VCaP (cell line): ENCODE data around the gene PPIL6.
A peak's percentile ranks its signal among the peaks of the same experiment; 100 is the strongest.

Experiments
- H3K27ac ChIP-seq: fragments of 450-650 bp; 2 replicates; pipeline ENCODE4 v1.5.1; 2017
- CTCF ChIP-seq: fragments of 450-650 bp; conservative IDR thresholded peaks from 2 replicates; pipeline ENCODE4 v1.5.1; 2017; ENCODE audit warnings: mild to moderate bottlenecking, moderate library complexity

PPIL6 gene

GRCh38 chr6:109436041-109436440 lies 4.4 kb downstream of the PPIL6 start:
- no peak for TF ChIP-seq CTCF
- H3K27ac ChIP-seq: no peak overlapping the region

- H3K27ac ChIP-seq: no peak overlapping the region
- no peak for TF ChIP-seq CTCF
Observed at GRCh38 chr6:109434456-109434855, 6.0 kb downstream of the PPIL6 start.

GRCh38 chr6:109429496-109429895 lies 10.9 kb downstream of the PPIL6 start:
- peak overlapping the region; percentile 83 for H3K27ac ChIP-seq

DNA sequence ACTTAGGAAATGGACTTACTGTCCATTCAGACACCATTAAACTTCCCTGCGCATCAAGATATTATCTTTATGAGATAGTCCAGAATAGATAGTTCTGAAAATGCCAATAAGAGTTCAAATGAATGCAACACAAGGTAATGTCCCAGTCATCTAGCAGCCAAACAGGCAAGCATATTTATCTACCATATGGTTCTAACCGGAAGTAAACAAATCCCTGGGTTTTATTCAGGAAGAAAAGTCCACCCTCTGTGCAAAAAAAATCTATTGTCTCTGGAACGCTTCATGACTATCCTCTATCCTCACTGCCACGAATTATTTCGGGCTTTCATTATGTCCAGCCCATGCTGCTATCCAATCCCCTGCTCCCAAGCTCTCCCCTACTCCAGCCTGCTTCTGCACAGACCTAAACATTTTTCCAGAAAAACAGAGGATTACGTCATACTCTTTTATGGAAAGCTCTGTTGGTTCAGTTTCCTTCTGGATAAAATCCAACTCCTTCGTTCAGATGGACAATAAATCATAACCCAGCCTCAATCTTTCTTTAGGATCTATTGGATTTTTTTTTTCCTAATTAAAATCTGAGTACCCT lies 11.4 kb downstream of the PPIL6 start:
- no peak for TF ChIP-seq CTCF
- H3K27ac ChIP-seq: peak overlapping the region; percentile 83

More at GRCh38 chr6:109429496-109429895, 10.9 kb downstream of the PPIL6 start:
- TF ChIP-seq CTCF: no peak

GRCh38 chr6:109424946-109425345 lies 15.5 kb downstream of the PPIL6 start:
- no peak for TF ChIP-seq CTCF
- no peak overlapping the region for H3K27ac ChIP-seq

DNA sequence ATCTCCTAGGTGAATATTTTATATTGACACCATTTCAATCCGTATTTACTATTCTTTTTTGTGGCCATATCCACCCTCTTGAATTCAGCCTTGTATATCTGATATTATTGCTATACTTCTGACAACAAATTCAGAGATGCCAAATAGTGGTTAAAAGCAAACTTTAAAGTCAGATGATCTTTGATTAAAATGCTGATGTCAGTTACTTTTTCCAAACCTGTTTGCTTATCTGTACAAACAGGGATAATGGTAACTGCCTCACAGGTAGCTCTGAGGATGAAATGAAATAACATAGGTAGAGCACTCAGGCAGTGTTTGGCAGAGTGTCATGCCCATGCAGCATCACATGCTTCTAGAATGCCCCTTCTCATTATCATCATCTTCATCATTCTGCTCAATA lies 19.2 kb downstream of the PPIL6 start:
- no peak for TF ChIP-seq CTCF
- H3K27ac ChIP-seq: peak overlapping the region; percentile 11; the same call in 1 of the 2 replicates

DNA sequence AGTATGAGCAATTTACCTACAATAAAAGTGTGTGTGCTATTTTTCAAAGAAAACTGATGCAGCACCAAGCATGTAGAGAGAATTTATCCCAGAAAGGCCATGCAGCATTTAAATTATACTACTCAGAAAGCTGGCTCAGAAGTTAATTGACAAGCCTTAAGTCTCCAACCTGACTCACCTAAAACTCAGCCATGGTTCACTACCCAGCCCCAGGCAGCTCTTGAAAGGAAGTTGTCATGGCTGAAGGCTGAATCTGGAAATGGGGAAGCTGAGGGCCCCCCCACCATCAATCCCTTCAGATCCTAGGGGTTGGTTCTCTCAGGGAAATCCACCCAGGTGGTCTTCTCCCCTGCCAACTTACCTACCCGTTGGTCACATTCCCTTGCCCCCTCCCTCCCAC lies 19.7 kb downstream of the PPIL6 start:
- no peak for TF ChIP-seq CTCF
- no peak overlapping the region; the same call in 1 of the 2 replicates for H3K27ac ChIP-seq

- no peak overlapping the region for H3K27ac ChIP-seq
- no peak for TF ChIP-seq CTCF
Observed at GRCh38 chr6:109417646-109418045, 22.8 kb downstream of the PPIL6 start.
